Measurements from ENCODE around the gene GRID2. TPM values are rescaled to one million over a fixed set of nuclear protein-coding genes. Genes with fewer than 3 reads are reported as not detected.

GRID2 gene
- total RNA-seq, 2 donors from 2014 or later, result 27.3 to 40.4 TPM

GRCh38 chr4:93444860-93445259, 1141.1 kb downstream of the GRID2 start:
- 100% methylated on average over 1 of the region's 1 CpG; no CpG with 5 or more reads in 1 of the 2 experiments for WGBS, 2 experiments (ENCODE audit: insufficient coverage in 1 of 2, insufficient read length in 1 of 2)
- no peak overlapping the region for H3K4me3 ChIP-seq (ENCODE audit: low read length)
- Mint-ChIP-seq H3K4me3 (no peak overlapping the region), H3K9me3 (no peaks in the 10 kb centered on the region), H3K4me1 (no peaks in the 10 kb centered on the region), H3K27me3 (ENCODE audit: insufficient read depth) (no peaks in the 10 kb centered on the region), H3K27ac (no peak overlapping the region), H3K36me3 (ENCODE audit: low read depth) (no peaks in the 10 kb centered on the region)
- no peak overlapping the region for H3K9ac ChIP-seq (ENCODE audit: extremely low read depth, low read length, poor library complexity, severe bottlenecking)
- no peak for DNase-seq
- no peaks in the 10 kb centered on the region for H3K36me3 ChIP-seq (ENCODE audit: control insufficient read depth, insufficient read depth, low read length)
- no peaks in the 10 kb centered on the region for H3K9me3 ChIP-seq (ENCODE audit: control insufficient read depth, low read length)
- no peak for TF ChIP-seq CTCF (conservative IDR thresholded peaks at IDR 0.05)
- H3K27ac ChIP-seq (ENCODE audit: low read depth, low read length), result no peak overlapping the region
- no peaks in the 10 kb centered on the region for H3K4me1 ChIP-seq (ENCODE audit: control insufficient read depth, insufficient read depth, low read length)
- no peaks in the 10 kb centered on the region for H3K27me3 ChIP-seq (ENCODE audit: control insufficient read depth, insufficient read depth, low read length, poor library complexity, severe bottlenecking)

GRCh38 chr4:93446038-93446437, 1142.3 kb downstream of the GRID2 start:
- Mint-ChIP-seq H3K9me3 (no peaks in the 10 kb centered on the region), H3K27ac (no peak overlapping the region)
- WGBS, 2 experiments (ENCODE audit: insufficient coverage in 1 of 2, insufficient read length in 1 of 2), result 71 to 81% methylated on average over 1 of the region's 1 CpG

GRCh38 chr4:93448691-93449293, 1145.0 kb downstream of the GRID2 start:
- H3K9me3 Mint-ChIP-seq, result no peaks in the 10 kb centered on the region
- no peaks in the 10 kb centered on the region for H3K36me3 Mint-ChIP-seq (ENCODE audit: low read depth)
- no peaks in the 10 kb centered on the region for H3K9me3 ChIP-seq (ENCODE audit: control insufficient read depth, low read length)
- no peak overlapping the region for H3K9ac ChIP-seq (ENCODE audit: extremely low read depth, low read length, poor library complexity, severe bottlenecking)
- no peaks in the 10 kb centered on the region for H3K4me1 ChIP-seq (ENCODE audit: control insufficient read depth, insufficient read depth, low read length)
- H3K4me1 Mint-ChIP-seq, result no peaks in the 10 kb centered on the region
- no CpG with 5 or more reads among the region's 1 CpG for WGBS, 2 experiments (ENCODE audit: insufficient coverage in 1 of 2, insufficient read length in 1 of 2)
- no peak overlapping the region for H3K4me3 Mint-ChIP-seq
- H3K27ac Mint-ChIP-seq, result no peak overlapping the region
- H3K27ac ChIP-seq (ENCODE audit: low read depth, low read length), result no peak overlapping the region
- DNase-seq, result no peak
- no peak overlapping the region for H3K4me3 ChIP-seq (ENCODE audit: low read length)
- no peaks in the 10 kb centered on the region for H3K36me3 ChIP-seq (ENCODE audit: control insufficient read depth, insufficient read depth, low read length)
- no peak for TF ChIP-seq CTCF (conservative IDR thresholded peaks at IDR 0.05)
- no peaks in the 10 kb centered on the region for H3K27me3 ChIP-seq (ENCODE audit: control insufficient read depth, insufficient read depth, low read length, poor library complexity, severe bottlenecking)
- no peaks in the 10 kb centered on the region for H3K27me3 Mint-ChIP-seq (ENCODE audit: insufficient read depth)

More at GRCh38 chr4:93446038-93446437, 1142.3 kb downstream of the GRID2 start:
- Histone ChIP-seq H3K27ac (ENCODE audit: low read depth, low read length) (no peak overlapping the region), H3K4me1 (ENCODE audit: control insufficient read depth, insufficient read depth, low read length) (no peaks in the 10 kb centered on the region), H3K4me3 (ENCODE audit: low read length) (no peak overlapping the region), H3K27me3 (ENCODE audit: control insufficient read depth, insufficient read depth, low read length, poor library complexity, severe bottlenecking) (no peaks in the 10 kb centered on the region), H3K9me3 (ENCODE audit: control insufficient read depth, low read length) (no peaks in the 10 kb centered on the region), H3K9ac (ENCODE audit: extremely low read depth, low read length, poor library complexity, severe bottlenecking) (no peak overlapping the region), H3K36me3 (ENCODE audit: control insufficient read depth, insufficient read depth, low read length) (no peaks in the 10 kb centered on the region)
- no peaks in the 10 kb centered on the region for H3K4me1 Mint-ChIP-seq
- H3K4me3 Mint-ChIP-seq, result no peak overlapping the region
- no peak for TF ChIP-seq CTCF (conservative IDR thresholded peaks at IDR 0.05)
- DNase-seq, result no peak
- no peaks in the 10 kb centered on the region for H3K36me3 Mint-ChIP-seq (ENCODE audit: low read depth)
- no peaks in the 10 kb centered on the region for H3K27me3 Mint-ChIP-seq (ENCODE audit: insufficient read depth)
